ENCODE measurements around the gene PARD3. TPM values are rescaled to one million over a fixed set of nuclear protein-coding genes. Genes with fewer than 3 reads are reported as not detected.

Gene PARD3
- total and polyA plus RNA-seq, 7 experiments from 2014 or later, result 0.19 to 1.2 (median 0.43) TPM

GRCh38 chr10:34633374-34633773 lies 181.7 kb downstream of the PARD3 start:
- Mint-ChIP-seq H3K9me3 (no peaks in the 10 kb centered on the region), H3K27ac (no peak overlapping the region), H3K4me3 (no peak overlapping the region), H3K36me3 (no peaks in the 10 kb centered on the region), H3K27me3 (peaks cover 0 to 10% (median 6%) of the 10 kb centered on the region in 5 donors), H3K4me1 (peaks cover 5 to 16% (median 10%) of the 10 kb centered on the region in 7 donors)
- ChIA-PET CTCF (no interaction called here), POLR2A (no interaction called here)
- H3K27ac ChIP-seq (ENCODE audit: low read depth, low read length), result no peak overlapping the region
- H3K36me3 ChIP-seq (ENCODE audit: control insufficient read depth in 2 of 3, insufficient read depth in 3 of 3, low read length in 3 of 3), result no peaks in the 10 kb centered on the region
- H3K9me3 ChIP-seq (ENCODE audit: control insufficient read depth in 2 of 3, low read length in 3 of 3), result no peaks in the 10 kb centered on the region
- H3K4me1 ChIP-seq (ENCODE audit: control insufficient read depth in 2 of 2, insufficient read depth in 2 of 2, low read length in 2 of 2), result no peaks in the 10 kb centered on the region
- ATAC-seq, result no peak
- intact Hi-C loops (cut with micrococcal nuclease), result no loop called here
- DNase-seq, result no peak
- H3K27me3 ChIP-seq (ENCODE audit: control insufficient read depth in 2 of 2, insufficient read depth in 2 of 2, low read length in 2 of 2), result no peaks in the 10 kb centered on the region
- no peak overlapping the region for H3K4me3 ChIP-seq (ENCODE audit: low read length)

DNA sequence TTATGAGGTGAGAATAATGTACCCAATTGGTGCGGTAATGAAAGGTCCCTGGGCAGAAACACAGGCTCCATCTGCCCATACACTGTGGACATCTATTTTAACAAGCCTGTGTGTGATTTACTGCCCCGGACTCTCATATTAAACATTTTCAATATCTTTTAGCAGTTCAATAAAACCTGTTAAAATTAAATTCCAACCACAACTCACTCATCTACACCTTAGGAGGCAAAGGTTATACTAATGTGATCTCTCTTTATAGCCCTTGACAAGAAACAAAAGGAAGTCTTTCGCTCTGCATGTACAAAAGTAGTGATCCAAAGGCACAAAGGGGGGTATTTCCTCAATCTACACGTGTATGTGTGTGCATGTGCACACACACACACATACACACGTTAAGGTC lies 186.0 kb downstream of the PARD3 start:
- no peak overlapping the region for H3K4me3 ChIP-seq (ENCODE audit: low read length)
- ChIA-PET CTCF (no interaction called here), POLR2A (no interaction called here)
- intact Hi-C loops (cut with micrococcal nuclease), result no loop called here
- H3K4me1 ChIP-seq (ENCODE audit: control insufficient read depth in 2 of 2, insufficient read depth in 2 of 2, low read length in 2 of 2), result no peaks in the 10 kb centered on the region
- no peaks in the 10 kb centered on the region for H3K36me3 ChIP-seq (ENCODE audit: control insufficient read depth in 2 of 3, insufficient read depth in 3 of 3, low read length in 3 of 3)
- no peak overlapping the region for H3K27ac ChIP-seq (ENCODE audit: low read depth, low read length)
- Mint-ChIP-seq H3K27me3 (peaks cover 0 to 8% (median 0%) of the 10 kb centered on the region in 5 donors), H3K4me1 (peaks cover 0 to 2% (median 0%) of the 10 kb centered on the region in 7 donors), H3K27ac (no peak overlapping the region), H3K4me3 (no peak overlapping the region), H3K36me3 (no peaks in the 10 kb centered on the region), H3K9me3 (no peaks in the 10 kb centered on the region)
- ATAC-seq (no peak), DNase-seq (no peak)
- H3K27me3 ChIP-seq (ENCODE audit: control insufficient read depth in 2 of 2, insufficient read depth in 2 of 2, low read length in 2 of 2), result no peaks in the 10 kb centered on the region
- H3K9me3 ChIP-seq (ENCODE audit: control insufficient read depth in 2 of 3, low read length in 3 of 3), result no peaks in the 10 kb centered on the region

DNA sequence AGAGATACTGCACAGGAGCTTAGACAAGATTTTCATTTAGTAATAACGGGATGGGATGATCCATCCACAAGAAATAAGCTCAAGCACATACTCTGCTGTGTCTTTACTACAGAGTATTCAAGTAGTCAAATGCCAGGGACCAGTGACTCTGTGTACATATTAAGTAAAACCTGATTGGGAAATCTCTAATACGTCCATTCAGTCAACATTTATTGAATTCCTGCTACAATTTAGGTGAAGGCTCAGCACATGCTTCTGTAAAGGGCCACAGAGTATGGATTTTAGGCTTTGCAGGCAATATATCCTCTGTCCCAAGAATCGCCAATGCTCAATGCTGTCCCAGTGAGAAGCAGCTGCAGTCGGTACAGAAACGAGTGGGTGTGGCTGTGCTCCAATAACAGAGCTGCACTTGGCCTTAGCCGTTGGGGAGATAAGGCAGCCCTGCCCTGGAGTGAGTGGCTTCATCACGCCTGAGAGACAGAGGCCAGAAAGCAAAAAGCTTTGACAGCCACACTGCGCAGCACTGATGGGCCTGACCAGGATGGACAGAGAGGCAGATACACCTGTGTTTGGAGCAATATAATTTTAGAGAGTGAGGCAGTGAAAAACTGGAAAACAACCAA lies 186.8 kb downstream of the PARD3 start:
- ChIA-PET POLR2A (no interaction called here), CTCF (no interaction called here)
- DNase-seq (no peak), ATAC-seq (no peak)
- H3K27ac Mint-ChIP-seq, result no peak overlapping the region
- Histone ChIP-seq H3K36me3 (ENCODE audit: control insufficient read depth in 2 of 3, insufficient read depth in 3 of 3, low read length in 3 of 3) (no peaks in the 10 kb centered on the region), H3K4me1 (ENCODE audit: control insufficient read depth in 2 of 2, insufficient read depth in 2 of 2, low read length in 2 of 2) (no peaks in the 10 kb centered on the region), H3K9me3 (ENCODE audit: control insufficient read depth in 2 of 3, low read length in 3 of 3) (no peaks in the 10 kb centered on the region), H3K27me3 (ENCODE audit: control insufficient read depth in 2 of 2, insufficient read depth in 2 of 2, low read length in 2 of 2) (no peaks in the 10 kb centered on the region), H3K27ac (ENCODE audit: low read depth, low read length) (no peak overlapping the region), H3K4me3 (ENCODE audit: low read length) (no peak overlapping the region)
- no peak overlapping the region for H3K4me3 Mint-ChIP-seq
- H3K9me3 Mint-ChIP-seq, result no peaks in the 10 kb centered on the region
- intact Hi-C loops (cut with micrococcal nuclease), result no loop called here
- peaks cover 0 to 2% (median 0%) of the 10 kb centered on the region in 7 donors for H3K4me1 Mint-ChIP-seq
- H3K27me3 Mint-ChIP-seq, result peaks cover 0 to 7% (median 0%) of the 10 kb centered on the region in 5 donors
- no peaks in the 10 kb centered on the region for H3K36me3 Mint-ChIP-seq

- no peak overlapping the region for H3K27ac ChIP-seq (ENCODE audit: low read depth, low read length)
These were observed 187.4 kb downstream of the PARD3 start for GRCh38 chr10:34627741-34628140.

GRCh38 chr10:34627331-34627730 lies 187.8 kb downstream of the PARD3 start:
- Mint-ChIP-seq H3K9me3 (no peaks in the 10 kb centered on the region), H3K27me3 (peaks cover 0 to 5% (median 0%) of the 10 kb centered on the region in 5 donors), H3K36me3 (no peaks in the 10 kb centered on the region), H3K4me1 (peaks cover 0 to 2% (median 0%) of the 10 kb centered on the region in 7 donors), H3K27ac (no peak overlapping the region), H3K4me3 (no peak overlapping the region)
- intact Hi-C loops (cut with micrococcal nuclease), result no loop called here
- no peak overlapping the region for H3K4me3 ChIP-seq (ENCODE audit: low read length)
- H3K36me3 ChIP-seq (ENCODE audit: control insufficient read depth in 2 of 3, insufficient read depth in 3 of 3, low read length in 3 of 3), result no peaks in the 10 kb centered on the region
- ChIA-PET CTCF (no interaction called here), POLR2A (no interaction called here)
- ATAC-seq (no peak), DNase-seq (no peak)
- H3K9me3 ChIP-seq (ENCODE audit: control insufficient read depth in 2 of 3, low read length in 3 of 3), result no peaks in the 10 kb centered on the region
- no peak overlapping the region for H3K27ac ChIP-seq (ENCODE audit: low read depth, low read length)
- H3K4me1 ChIP-seq (ENCODE audit: control insufficient read depth in 2 of 2, insufficient read depth in 2 of 2, low read length in 2 of 2), result no peaks in the 10 kb centered on the region
- H3K27me3 ChIP-seq (ENCODE audit: control insufficient read depth in 2 of 2, insufficient read depth in 2 of 2, low read length in 2 of 2), result no peaks in the 10 kb centered on the region

More at GRCh38 chr10:34627741-34628140, 187.4 kb downstream of the PARD3 start:
- Histone ChIP-seq H3K36me3 (ENCODE audit: control insufficient read depth in 2 of 3, insufficient read depth in 3 of 3, low read length in 3 of 3) (no peaks in the 10 kb centered on the region), H3K27me3 (ENCODE audit: control insufficient read depth in 2 of 2, insufficient read depth in 2 of 2, low read length in 2 of 2) (no peaks in the 10 kb centered on the region), H3K4me1 (ENCODE audit: control insufficient read depth in 2 of 2, insufficient read depth in 2 of 2, low read length in 2 of 2) (no peaks in the 10 kb centered on the region), H3K4me3 (ENCODE audit: low read length) (no peak overlapping the region), H3K9me3 (ENCODE audit: control insufficient read depth in 2 of 3, low read length in 3 of 3) (no peaks in the 10 kb centered on the region)
- Mint-ChIP-seq H3K36me3 (no peaks in the 10 kb centered on the region), H3K4me3 (no peak overlapping the region), H3K27ac (no peak overlapping the region), H3K9me3 (no peaks in the 10 kb centered on the region), H3K27me3 (peaks cover 0 to 5% (median 0%) of the 10 kb centered on the region in 5 donors), H3K4me1 (peaks cover 0 to 2% (median 0%) of the 10 kb centered on the region in 7 donors)
- no peak for ATAC-seq
- intact Hi-C loops (cut with micrococcal nuclease), result no loop called here
- ChIA-PET POLR2A (no interaction called here), CTCF (no interaction called here)
- DNase-seq, result no peak

GRCh38 chr10:34626158-34626880 lies 188.8 kb downstream of the PARD3 start:
- intact Hi-C loops (cut with micrococcal nuclease), result no loop called here
- ChIA-PET POLR2A (no interaction called here), CTCF (no interaction called here)
- Histone ChIP-seq H3K27me3 (ENCODE audit: control insufficient read depth in 2 of 2, insufficient read depth in 2 of 2, low read length in 2 of 2) (no peaks in the 10 kb centered on the region), H3K27ac (ENCODE audit: low read depth, low read length) (no peak overlapping the region), H3K9me3 (ENCODE audit: control insufficient read depth in 2 of 3, low read length in 3 of 3) (no peaks in the 10 kb centered on the region), H3K4me1 (ENCODE audit: control insufficient read depth in 2 of 2, insufficient read depth in 2 of 2, low read length in 2 of 2) (no peaks in the 10 kb centered on the region), H3K4me3 (ENCODE audit: low read length) (no peak overlapping the region), H3K36me3 (ENCODE audit: control insufficient read depth in 2 of 3, insufficient read depth in 3 of 3, low read length in 3 of 3) (no peaks in the 10 kb centered on the region)
- H3K4me1 Mint-ChIP-seq, result peaks cover 0 to 2% (median 0%) of the 10 kb centered on the region in 7 donors
- ATAC-seq (no peak), DNase-seq (no peak)
- no peaks in the 10 kb centered on the region for H3K9me3 Mint-ChIP-seq
- H3K27ac Mint-ChIP-seq, result no peak overlapping the region
- no peaks in the 10 kb centered on the region for H3K36me3 Mint-ChIP-seq
- H3K27me3 Mint-ChIP-seq, result peaks cover 0 to 5% (median 0%) of the 10 kb centered on the region in 5 donors
- no peak overlapping the region for H3K4me3 Mint-ChIP-seq

All from naive thymus-derived CD4-positive, alpha-beta T cell (primary cell).